ENCODE results near the gene ROBO3.

Gene ROBO3

GRCh38 chr11:124918950-124919349 is 53.7 kb downstream of the ROBO3 start, which contains the start of gene HEPN1:
Gene HEPN1 (plus strand): TSS chr11:124919250.
- no peak for FAIRE-seq
- DNase-seq (ENCODE audit: low spot score) = no peak

DNA sequence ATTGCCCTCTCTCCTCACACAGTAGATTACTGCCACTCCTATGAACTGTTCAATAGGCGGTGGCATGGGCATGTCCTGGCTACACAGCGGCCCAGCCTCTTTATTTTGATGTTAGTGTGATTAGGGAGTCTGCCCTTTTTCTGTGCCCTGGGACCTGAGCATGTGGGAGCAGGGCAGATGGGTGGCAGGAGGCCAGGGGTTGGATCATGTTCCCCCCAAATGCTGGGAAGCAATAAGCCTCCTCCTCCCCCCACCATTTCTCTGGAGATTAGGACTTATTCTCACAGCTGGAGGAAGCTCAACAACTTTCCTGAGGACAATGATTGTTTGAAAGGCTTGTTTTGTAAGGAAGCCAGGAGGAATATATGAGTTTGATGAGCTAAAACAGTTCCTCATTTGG is 54.7 kb downstream of the ROBO3 start:
- DNase-seq (ENCODE audit: low spot score) = no peak

DNA sequence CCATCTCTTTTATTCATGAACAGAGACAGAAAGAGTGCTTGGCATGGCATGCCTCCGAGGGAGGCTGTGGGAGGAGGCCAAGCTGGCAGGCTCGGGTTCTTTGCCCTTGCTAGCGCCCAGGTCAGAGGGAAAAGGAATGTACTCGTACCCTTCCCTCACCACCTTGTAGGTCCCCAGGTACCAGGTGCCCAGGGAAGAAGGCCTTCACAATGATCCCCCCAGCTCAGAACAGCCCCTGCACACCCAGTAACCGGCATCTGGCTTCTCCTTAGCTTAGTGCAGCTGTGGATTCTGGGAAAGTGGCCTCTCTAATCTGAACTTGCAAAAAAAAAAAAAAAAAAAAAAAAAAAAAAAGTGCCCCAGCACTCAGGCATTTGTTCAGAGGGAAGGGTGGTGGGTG is 55.1 kb downstream of the ROBO3 start:
- DNase-seq (ENCODE audit: low spot score) (no peak), FAIRE-seq (no peak)

More for the DNA sequence above, 54.7 kb downstream of the ROBO3 start:
- FAIRE-seq = no peak

DNA sequence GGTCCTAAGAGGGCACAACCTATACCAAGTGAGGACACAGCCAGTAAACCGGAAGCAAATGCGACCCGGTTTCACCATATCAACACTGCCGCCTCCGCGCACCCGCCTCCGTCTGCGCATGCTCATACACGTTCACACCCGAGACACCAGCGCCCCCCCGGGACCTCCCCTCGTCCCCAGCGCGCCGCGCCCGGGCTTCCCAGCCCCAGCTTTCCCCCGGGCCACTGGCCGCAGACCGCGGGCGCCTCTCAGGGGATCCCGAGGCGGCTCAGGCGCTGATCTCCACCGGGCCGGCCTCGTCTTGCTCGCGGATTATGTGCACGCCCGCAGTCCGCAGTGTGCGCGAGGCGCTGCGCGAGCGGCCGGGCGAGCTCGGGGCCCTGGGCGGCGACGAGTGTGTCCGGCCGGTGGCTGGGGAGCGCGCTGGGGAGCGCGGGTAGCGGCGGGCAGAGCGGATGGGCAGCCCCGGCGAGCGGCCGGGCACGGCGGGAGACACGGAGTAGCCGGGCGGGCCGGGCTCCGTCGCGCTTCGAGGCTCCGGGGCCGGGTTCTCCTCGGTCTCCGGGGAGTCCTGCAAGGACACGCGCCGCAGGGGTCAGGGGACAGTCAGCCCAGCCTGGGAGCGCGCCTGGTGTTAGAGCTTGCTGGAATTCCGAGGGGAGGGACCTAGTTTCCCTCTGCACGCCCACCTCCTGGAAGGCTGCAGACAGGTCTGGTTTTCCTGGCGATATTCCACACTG is 55.8 kb downstream of the ROBO3 start:
- FAIRE-seq = no peak
- peak; percentile 65 for DNase-seq (ENCODE audit: low spot score)

DNA sequence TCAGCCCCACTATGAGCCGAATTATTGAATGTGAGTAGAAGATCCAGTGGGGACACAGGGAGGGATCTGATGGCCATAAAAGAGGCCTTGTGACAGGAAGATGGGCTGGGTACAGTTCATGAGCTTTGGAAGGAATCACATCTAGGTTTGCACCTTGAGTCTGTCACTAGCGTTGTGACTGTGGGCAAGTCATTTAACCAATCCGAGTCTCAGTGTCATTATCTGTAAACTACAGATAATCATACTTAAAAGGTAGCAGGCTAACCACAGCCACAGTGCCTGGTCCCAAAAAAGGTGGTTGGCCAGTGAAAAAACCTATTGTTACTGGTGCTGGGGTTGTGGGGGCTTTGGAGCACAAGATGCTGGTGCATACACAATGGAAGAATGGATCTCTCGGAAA is 57.6 kb downstream of the ROBO3 start:
- FAIRE-seq (no peak), DNase-seq (ENCODE audit: low spot score) (no peak)

- FAIRE-seq (no peak), DNase-seq (ENCODE audit: low spot score) (no peak)
Observed at GRCh38 chr11:124923296-124923695, 58.1 kb downstream of the ROBO3 start.

DNA sequence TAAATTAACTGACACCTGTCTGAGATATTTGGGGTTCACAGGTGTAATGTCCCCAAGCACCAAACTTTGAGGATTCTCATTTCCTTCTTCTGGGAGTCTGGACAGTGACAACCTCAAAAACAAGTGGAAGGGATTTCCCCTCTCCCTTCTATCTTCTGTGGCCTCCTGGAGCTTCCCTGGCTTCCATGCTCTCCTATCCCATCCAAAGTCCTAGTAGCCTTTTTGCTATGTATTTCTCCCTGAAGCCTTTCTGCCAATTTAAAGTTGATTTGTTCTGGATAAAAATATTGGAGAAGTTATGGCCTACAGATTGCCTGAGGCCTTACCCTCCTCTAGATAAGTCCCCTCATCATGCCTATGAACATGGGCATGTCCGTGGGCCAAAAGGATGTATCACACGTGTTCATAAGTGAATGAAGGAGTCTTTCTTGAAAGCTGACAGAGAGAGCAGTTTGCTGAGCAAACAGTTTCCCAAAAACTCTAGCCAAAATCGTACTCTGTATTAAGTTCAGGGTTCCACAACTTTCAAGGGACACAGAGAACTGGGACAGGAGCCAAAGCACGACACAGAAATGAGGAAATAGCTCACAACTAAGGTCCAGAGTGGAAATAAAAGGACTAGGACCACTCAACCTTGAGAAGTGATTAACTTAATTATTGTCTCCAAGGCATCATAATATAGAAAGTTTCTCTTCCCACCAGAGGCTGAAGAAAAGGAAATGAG is 63.9 kb downstream of the ROBO3 start:
- FAIRE-seq (no peak), DNase-seq (ENCODE audit: low spot score) (no peak)

DNA sequence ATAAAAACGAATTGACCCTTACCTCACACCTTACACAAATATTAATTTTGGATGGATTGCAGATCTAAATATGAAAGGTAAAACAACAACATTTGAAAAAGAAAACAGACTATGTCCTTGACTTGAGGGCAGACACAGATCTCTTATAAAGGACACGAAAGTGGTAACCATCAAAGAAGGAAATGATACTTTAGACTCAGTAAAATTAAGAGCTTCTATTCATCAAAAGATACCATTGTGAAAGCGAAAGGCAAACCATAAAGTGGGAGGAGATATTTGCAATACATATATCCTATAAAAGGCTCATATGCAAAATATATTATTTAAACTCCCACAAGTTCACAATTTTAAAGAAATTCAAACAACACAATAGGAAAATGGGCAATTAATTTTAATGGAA is 65.6 kb downstream of the ROBO3 start:
- FAIRE-seq (no peak), DNase-seq (ENCODE audit: low spot score) (no peak)
